Occipital lobe (tissue), 2 donors: ENCODE measurements around the gene BRSK2. TPM values are rescaled to one million over a fixed set of nuclear protein-coding genes. Genes with fewer than 3 reads are reported as not detected.

Experiments used
- DNase-seq: peaks from one replicate; lab custom pipeline; 2025; lab: John Stamatoyannopoulos, UW
- total RNA-seq: library from RNA; depleted of rRNA; stranded (reverse); fragments of >200 nt; gene quantifications from one replicate; pipeline ENCODE4 v1.2.3, GENCODE V29; 2014

BRSK2 gene
- total RNA-seq, 1 donor from 2014 or later = 32.8 TPM

DNA sequence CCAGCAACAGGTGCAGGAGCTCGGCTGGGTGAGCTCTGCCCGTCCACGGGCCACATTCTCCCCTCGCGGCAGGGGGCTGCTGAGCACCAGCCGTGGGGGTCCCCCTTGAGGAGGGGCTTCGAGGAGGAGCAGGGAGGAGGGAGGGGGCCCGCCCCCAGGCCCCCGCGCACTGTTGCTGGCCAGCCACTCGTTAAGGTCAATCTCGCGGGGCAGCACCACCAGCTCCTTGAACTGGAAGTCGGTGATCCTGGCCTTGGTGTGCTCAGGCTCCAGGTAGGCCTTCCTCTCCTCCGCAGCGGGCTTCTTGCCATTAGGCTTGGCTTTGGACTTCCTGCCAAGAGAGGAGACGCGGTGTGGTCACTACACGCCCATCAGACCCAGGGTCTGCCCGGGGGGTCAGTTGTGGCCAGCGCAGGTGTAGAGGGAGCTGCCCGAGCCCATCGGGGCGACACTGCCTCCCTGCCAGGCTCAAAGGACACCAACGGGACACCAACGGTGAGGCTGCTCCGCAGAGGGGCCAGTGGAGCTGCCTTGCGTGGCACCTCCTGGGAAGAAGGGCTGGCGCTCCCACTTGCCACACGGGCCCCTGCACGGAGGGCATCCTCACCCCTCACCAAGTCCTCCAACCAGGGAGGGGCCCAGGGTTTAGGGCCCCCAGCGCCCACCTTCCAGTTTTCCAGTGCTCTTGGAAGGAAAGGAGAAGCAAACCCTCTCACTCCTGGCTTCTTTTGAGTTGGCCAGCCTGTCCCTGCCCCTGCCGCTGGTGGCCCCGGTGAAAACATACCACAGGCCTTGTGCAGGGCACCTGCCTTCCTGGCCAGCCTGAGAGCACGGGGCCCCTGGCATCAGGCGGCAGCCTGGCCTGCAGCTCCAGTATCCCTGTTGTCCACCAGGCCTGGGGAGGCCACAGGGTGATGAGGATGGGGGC, 91.1 kb downstream of the BRSK2 start:
- no peak for DNase-seq

DNA sequence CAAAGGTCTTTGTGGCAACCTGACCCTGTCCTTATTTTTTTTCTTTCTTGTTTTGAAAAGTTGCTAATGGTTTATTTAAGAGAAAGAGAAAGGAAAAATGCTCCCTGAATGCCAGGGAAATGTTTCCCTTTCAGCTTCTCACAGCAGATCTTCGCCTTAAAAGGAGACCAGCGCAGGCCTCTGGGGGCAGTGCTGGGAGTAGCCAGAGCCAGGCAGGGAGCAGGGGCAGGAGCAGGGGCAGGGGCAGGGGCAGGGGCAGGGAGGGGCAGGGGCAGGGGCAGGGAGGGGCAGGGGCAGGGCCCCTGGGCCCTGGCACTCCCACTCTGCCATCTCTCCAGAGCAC, 91.7 kb downstream of the BRSK2 start:
- DNase-seq = no peak

GRCh38 chr11:1481861-1482441, 92.2 kb downstream of the BRSK2 start:
- no peak for DNase-seq

DNA sequence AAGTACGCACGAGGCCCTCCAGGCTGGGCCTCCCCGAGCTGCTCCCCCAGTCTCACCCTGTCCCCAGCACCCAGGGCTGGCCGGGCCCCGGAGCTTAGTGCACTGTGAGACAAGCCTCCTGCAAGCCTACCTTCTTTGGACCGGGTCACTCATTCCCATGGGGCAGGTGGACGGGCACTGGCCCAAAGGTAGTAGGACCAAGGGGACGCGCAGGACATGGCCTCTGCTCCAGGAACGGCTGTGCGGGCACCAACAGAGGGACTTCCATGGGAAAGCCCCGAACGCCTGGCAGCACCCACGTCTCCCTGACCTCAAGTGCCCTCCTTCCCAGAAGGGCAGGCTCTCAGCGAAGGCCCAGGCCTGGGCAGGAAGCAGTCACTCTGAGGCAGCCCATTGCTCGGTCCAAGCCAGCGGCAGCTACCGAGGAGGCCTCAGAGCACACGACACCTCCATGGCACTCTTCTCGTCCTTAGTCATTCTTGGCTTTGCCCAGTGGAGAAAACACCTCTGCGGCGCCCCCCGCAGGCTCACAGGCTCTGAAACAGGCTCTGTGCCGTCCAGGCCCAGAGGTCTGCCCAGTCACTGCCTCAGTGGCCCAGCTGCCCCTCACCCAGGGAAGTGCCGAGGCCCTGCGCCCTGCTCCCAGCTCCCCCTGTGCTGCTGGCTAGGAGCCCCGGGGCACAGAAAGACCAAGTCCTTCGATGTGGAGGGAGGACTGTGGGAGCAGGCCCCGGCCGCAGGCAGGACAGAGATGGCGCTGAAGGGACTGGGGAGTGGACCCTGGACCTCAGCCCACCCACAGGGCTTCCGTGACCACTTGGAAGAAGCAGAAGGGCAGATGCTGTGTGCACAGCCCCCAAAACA, 93.1 kb downstream of the BRSK2 start:
- no peak for DNase-seq

DNA sequence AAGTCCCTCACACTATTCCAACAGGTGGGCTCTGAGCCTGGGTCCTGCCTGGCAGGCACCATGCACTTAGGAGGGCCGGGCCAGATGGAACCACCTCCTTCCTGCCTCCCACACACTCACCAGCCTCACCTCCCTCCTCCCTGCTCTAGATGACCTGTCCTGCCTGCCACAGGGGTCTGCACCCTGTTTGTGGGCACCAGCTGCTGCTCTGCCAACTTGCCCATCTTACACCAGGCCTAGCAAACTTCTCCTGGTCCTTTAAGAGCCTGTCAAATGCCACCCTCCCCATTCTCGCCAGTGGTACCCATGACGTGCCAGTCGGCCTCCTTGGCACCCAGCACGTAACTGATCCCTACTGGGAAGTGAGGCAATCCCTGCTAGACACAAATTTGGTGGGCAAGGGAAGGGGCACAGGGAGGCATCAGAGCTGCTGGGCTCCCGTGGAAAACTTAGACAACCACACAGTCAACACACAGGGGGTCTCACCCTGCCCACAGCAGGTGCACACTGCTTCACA, 93.8 kb downstream of the BRSK2 start:
- no peak for DNase-seq

- no peak for DNase-seq
Observed at GRCh38 chr11:1484061-1484671, 94.4 kb downstream of the BRSK2 start.

DNA sequence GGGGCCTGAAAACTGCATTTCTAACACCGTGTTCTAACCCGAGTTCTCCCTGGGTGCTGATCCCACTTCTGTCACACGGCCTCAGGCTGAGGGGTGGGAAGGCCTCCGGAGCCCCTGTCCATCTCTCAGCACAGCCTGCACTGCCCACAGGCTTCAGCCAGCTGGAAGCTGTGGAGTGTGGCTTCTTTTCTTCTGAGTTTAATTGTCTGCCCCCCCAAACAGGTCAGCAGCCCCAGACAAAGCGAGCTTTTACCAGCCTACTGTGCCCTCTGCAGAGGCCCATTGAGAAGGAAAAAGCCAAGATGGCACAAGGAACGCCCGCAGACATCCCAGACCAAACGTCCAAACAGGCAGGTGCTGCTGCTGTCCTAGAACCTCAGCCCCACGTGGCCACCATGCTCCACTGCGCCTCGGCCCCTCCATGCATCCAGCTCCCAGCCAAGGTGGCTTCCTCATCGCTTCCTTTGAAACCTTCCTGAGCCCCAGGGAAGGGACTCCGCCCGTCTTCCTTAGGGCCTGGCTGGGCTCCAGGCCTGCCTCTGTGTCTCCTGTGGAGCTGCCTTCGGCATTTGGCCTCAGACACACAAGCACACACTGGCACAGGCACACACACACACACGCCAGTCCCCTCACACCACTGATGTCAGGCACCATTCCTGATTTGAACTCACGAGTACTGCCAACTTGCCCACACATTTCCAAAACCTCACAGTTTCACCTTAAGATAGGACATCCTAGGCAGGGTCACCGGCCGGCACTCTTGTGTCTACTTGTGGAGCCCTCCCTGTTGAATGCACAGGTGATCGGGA, 95.2 kb downstream of the BRSK2 start:
- DNase-seq = no peak

GRCh38 chr11:1485504-1485885, 95.8 kb downstream of the BRSK2 start:
- no peak for DNase-seq

GRCh38 chr11:1486054-1486825, 96.5 kb downstream of the BRSK2 start, which contains the start of gene MOB2:
MOB2 (minus strand) TSS chr11:1486779; CDS start chr11:1486556, 223 bp downstream.
- no peak for DNase-seq

GRCh38 chr11:1487091-1487850, 97.5 kb downstream of the BRSK2 start:
- no peak for DNase-seq

GRCh38 chr11:1487851-1488574, 98.3 kb downstream of the BRSK2 start:
- DNase-seq = no peak

DNA sequence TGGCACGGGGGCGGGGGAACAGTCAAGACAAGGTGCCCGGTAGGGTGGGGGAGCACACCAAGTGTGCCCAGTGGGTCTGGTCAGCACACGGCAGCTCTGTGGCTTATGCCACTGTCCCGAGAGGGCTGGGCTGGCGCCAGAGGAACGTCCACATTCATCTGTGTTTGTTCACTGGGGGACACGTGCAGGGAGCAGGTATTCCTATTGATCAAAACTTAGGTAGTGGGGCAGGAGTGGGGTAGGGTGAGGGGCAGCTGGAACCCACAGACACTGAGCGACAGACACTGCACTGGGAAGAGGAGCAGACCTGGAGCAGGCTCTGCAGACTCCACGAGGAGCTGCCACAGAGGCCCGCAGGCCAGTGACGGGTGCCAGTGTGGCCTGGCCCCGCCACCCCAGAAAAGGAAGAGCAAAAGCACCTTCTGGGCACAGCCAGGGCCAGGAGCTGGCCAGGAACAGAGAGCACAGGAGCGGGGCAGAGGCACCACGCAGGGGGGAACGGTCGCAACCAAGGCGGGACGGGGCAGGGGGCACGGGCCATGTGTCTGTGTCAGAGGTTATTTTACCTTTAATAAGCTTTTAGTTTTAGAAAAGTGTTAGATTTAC, 98.9 kb downstream of the BRSK2 start:
- no peak for DNase-seq

GRCh38 chr11:1490651-1491050, 100.9 kb downstream of the BRSK2 start:
- no peak for DNase-seq

GRCh38 chr11:1491379-1491778, 101.6 kb downstream of the BRSK2 start:
- DNase-seq = no peak

DNA sequence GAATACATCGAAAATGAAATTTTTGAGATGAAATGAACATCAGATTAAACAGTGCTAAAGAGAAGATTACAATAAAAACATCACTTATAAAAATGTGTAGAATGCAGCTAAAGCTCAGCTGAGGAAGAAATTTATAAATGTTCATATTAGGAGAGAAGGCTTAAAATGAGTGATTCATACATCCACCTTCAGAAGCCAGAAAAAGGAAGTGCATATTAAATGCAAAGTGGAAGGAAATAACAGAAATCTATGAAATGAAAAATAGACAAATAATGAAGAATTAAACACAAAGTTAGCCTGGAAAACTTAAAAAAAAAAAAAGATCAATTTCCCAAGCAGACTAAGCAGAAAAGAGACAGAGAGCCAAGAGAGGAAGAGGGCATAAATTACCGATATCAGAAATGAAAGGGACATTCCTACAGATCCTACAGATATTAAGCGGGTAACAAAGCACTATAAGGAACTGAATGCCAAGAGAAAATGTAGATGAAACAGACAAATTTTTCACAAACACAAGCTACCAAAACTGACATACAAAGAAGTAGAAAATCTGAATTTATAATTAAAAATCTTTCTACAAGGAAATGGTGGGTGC, 104.0 kb downstream of the BRSK2 start:
- DNase-seq = no peak

DNA sequence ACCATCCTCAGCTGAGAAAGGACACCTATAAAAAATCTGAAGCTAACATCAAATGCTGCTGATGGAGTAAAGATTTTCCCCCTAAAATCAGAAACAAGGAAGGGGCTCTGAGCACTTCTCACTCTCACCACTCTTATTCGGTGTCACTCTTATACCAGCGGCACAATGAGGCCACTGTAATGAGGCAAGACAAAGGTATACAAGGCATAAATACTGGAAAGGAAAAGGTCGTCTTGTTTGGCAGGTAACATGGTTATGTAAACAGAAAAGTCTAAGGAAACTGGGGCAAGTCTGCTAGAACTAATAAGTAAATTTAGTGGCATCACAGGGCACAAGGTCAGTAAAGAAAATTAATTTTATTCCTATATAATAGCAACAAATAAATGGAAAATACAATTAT, 104.9 kb downstream of the BRSK2 start:
- no peak for DNase-seq

DNA sequence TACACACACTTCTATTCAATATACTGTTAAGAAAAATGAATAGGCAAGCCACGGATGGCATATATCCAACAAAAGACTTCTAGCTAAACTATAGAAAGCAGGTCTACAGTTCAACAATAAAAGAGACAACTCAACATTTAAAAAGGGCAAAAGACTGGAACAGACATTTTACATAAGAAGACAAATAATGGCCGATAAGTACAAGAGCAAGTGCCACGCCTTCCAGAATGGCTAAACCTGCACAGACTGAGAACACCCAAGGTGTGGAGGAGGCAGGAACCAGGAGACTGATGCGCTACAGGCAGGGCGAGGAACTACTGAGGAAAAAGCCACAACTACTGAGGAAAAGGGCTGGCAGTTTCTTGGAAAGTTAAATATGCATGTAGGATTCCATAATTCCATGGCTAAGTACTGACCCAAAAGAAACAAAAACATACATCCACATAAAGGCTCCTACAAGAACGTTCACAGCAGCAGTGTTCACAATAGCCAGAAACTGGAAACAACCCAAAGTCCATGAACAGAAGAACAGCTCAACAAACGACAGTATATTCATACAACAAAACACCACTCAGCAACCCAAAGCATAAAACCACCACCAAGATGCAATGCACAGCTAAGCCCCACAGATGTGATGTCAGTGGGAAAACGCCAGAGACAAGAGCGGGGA, 106.5 kb downstream of the BRSK2 start:
- DNase-seq = no peak
